Kidney epithelial cell (primary cell): ENCODE data around the gene HSPBP1. TPM values are rescaled to one million over a fixed set of nuclear protein-coding genes. Genes with fewer than 3 reads are reported as not detected.

Experiments
- DNase-seq: peaks from one replicate; pipeline ENCODE4 v3.0.0-alpha.2; 2010; ENCODE audit warnings: low read depth
- H3K27me3 ChIP-seq: 2 replicates; pipeline ENCODE4 v1.6.0; 2011; ENCODE audit warnings: low read length; ENCODE audit not compliant: control insufficient read depth, insufficient read depth
- H3K36me3 ChIP-seq: 2 replicates; pipeline ENCODE4 v1.5.1; 2011; ENCODE audit warnings: low read length; ENCODE audit not compliant: control insufficient read depth, insufficient read depth
- H3K4me3 ChIP-seq: 2 replicates; pipeline ENCODE4 v1.5.1; 2011; ENCODE audit warnings: low read depth, mild to moderate bottlenecking, control low read depth, low read length
- CTCF ChIP-seq: IDR thresholded peaks from 2 replicates; pipeline ENCODE4 v1.5.1; 2011; ENCODE audit warnings: mild to moderate bottlenecking, moderate library complexity, low read length, control low read depth, inconsistent platforms; ENCODE audit not compliant: insufficient read depth, poor library complexity, severe bottlenecking
- total RNA-seq: library from RNA; depleted of rRNA; stranded (reverse); fragments of >200 nt; gene quantifications from 2 replicates; pipeline ENCODE4 v1.2.3, GENCODE V29; 2015

The HSPBP1 gene
- total RNA-seq, 1 donor from 2014 or later: 64.3 TPM

- DNase-seq: no peak
- Histone ChIP-seq H3K4me3 (no peak overlapping the region), H3K27me3 (no peaks in the 10 kb centered on the region), H3K36me3 (peaks cover 2% of the 10 kb centered on the region)
- TF ChIP-seq CTCF: no peak
These were observed 10.6 kb downstream of the HSPBP1 start for GRCh38 chr19:55269299-55269698.

- H3K27me3 ChIP-seq: no peaks in the 10 kb centered on the region
- H3K36me3 ChIP-seq: no peaks in the 10 kb centered on the region
- TF ChIP-seq CTCF: no peak
- DNase-seq: no peak
- no peak overlapping the region for H3K4me3 ChIP-seq
These were observed 13.1 kb downstream of the HSPBP1 start for GRCh38 chr19:55266840-55267239.

- H3K27me3 ChIP-seq: no peaks in the 10 kb centered on the region
- DNase-seq: no peak
- H3K36me3 ChIP-seq: no peaks in the 10 kb centered on the region
- TF ChIP-seq CTCF: no peak
- H3K4me3 ChIP-seq: no peak overlapping the region
These were observed 13.5 kb downstream of the HSPBP1 start for GRCh38 chr19:55266404-55266803.

GRCh38 chr19:55265723-55266386 lies 14.1 kb downstream of the HSPBP1 start:
- Histone ChIP-seq H3K4me3 (no peak overlapping the region), H3K36me3 (no peaks in the 10 kb centered on the region), H3K27me3 (no peaks in the 10 kb centered on the region)
- DNase-seq: no peak
- no peak for TF ChIP-seq CTCF

GRCh38 chr19:55265173-55265572 lies 14.7 kb downstream of the HSPBP1 start:
- TF ChIP-seq CTCF: no peak
- Histone ChIP-seq H3K4me3 (no peak overlapping the region), H3K36me3 (no peaks in the 10 kb centered on the region), H3K27me3 (no peaks in the 10 kb centered on the region)
- DNase-seq: no peak

- Histone ChIP-seq H3K36me3 (no peaks in the 10 kb centered on the region), H3K27me3 (no peaks in the 10 kb centered on the region), H3K4me3 (no peak overlapping the region)
- DNase-seq: no peak
- no peak for TF ChIP-seq CTCF
These were observed 15.4 kb downstream of the HSPBP1 start for GRCh38 chr19:55264531-55264930.
